HFFc6 (cell line): ENCODE measurements around the gene MTHFSD. TPM values are rescaled to one million over a fixed set of nuclear protein-coding genes. Genes with fewer than 3 reads are reported as not detected.

Experiments used
- DNase-seq: peaks from one replicate; pipeline ENCODE4 v3.0.0-alpha.2; 2018
- H3K27ac Mint-ChIP-seq: 2 replicates; pipeline ENCODE4 v1.8.0; 2020; ENCODE audit warnings: mild to moderate bottlenecking, mixed read lengths
- H3K27me3 Mint-ChIP-seq: 2 replicates; pipeline ENCODE4 v1.8.0; 2021; ENCODE audit warnings: mild to moderate bottlenecking, moderate library complexity, mixed read lengths; ENCODE audit not compliant: insufficient read depth
- H3K36me3 Mint-ChIP-seq: 2 replicates; pipeline ENCODE4 v1.8.0; 2021; ENCODE audit warnings: low read depth, mixed read lengths
- H3K4me1 Mint-ChIP-seq: 2 replicates; pipeline ENCODE4 v1.8.0; 2020; ENCODE audit warnings: low read depth, mixed read lengths
- H3K4me3 Mint-ChIP-seq: 2 replicates; pipeline ENCODE4 v1.8.0; 2020; ENCODE audit warnings: mild to moderate bottlenecking, moderate library complexity, mixed read lengths
- H3K9me3 Mint-ChIP-seq: 2 replicates; pipeline ENCODE4 v1.8.0; 2020; ENCODE audit warnings: mild to moderate bottlenecking, mixed read lengths
- CTCF ChIP-seq: fragments of 200-600 bp; sonication (generic); IDR thresholded peaks from 2 replicates; pipeline ENCODE4 v1.5.0; 2021; ENCODE audit warnings: antibody characterized with exemption, mild to moderate bottlenecking
- total RNA-seq, 6 experiments: library from RNA; stranded (reverse); fragmentation: NEBNext Ultra II Directional; extraction: Animal tissue kit (Norgen Biotek cat#: 25700); gene quantifications; 2 replicates in 1 of 6; 3 replicates in 5 of 6; pipeline ENCODE4 v1.2.3, GENCODE V29; 2021

MTHFSD gene
- total RNA-seq, 6 experiments from 2014 or later: 16.8 to 18.6 (median 17.0) TPM

GRCh38 chr16:86495756-86496261 lies 59.2 kb downstream of the MTHFSD start:
- DNase-seq: no peak

GRCh38 chr16:86495357-86495701 lies 59.7 kb downstream of the MTHFSD start:
- no peak for TF ChIP-seq CTCF
- no peak for DNase-seq
- H3K4me3 Mint-ChIP-seq: no peak overlapping the region
- H3K27ac Mint-ChIP-seq: no peak overlapping the region
- H3K27me3 Mint-ChIP-seq: peaks cover 71% of the 10 kb centered on the region
- no peaks in the 10 kb centered on the region for H3K36me3 Mint-ChIP-seq
- H3K9me3 Mint-ChIP-seq: no peaks in the 10 kb centered on the region
- peaks cover 18% of the 10 kb centered on the region for H3K4me1 Mint-ChIP-seq

More at GRCh38 chr16:86495756-86496261, 59.2 kb downstream of the MTHFSD start:
- peaks cover 70% of the 10 kb centered on the region for H3K27me3 Mint-ChIP-seq
- H3K4me1 Mint-ChIP-seq: peaks cover 15% of the 10 kb centered on the region
- no peak overlapping the region for H3K27ac Mint-ChIP-seq
- TF ChIP-seq CTCF: no peak
- no peaks in the 10 kb centered on the region for H3K36me3 Mint-ChIP-seq
- H3K4me3 Mint-ChIP-seq: no peak overlapping the region
- no peaks in the 10 kb centered on the region for H3K9me3 Mint-ChIP-seq

- peaks cover 74% of the 10 kb centered on the region for H3K27me3 Mint-ChIP-seq
- no peaks in the 10 kb centered on the region for H3K36me3 Mint-ChIP-seq
- no peak overlapping the region for H3K4me3 Mint-ChIP-seq
- peaks cover 18% of the 10 kb centered on the region for H3K4me1 Mint-ChIP-seq
- no peak overlapping the region for H3K27ac Mint-ChIP-seq
- TF ChIP-seq CTCF: no peak
- no peak for DNase-seq
- H3K9me3 Mint-ChIP-seq: peaks cover under 1% of the 10 kb centered on the region; the same call in 1 of the 2 replicates
Measured at GRCh38 chr16:86494565-86495356, 60.3 kb downstream of the MTHFSD start.

GRCh38 chr16:86494039-86494564 lies 60.9 kb downstream of the MTHFSD start:
- Mint-ChIP-seq H3K27ac (no peak overlapping the region), H3K27me3 (peaks cover 72% of the 10 kb centered on the region), H3K4me1 (peaks cover 15% of the 10 kb centered on the region), H3K9me3 (peaks cover 5% of the 10 kb centered on the region), H3K36me3 (0 out of 2 replicates have a peak, but pooled peaks cover 5% of the 10 kb centered on the region), H3K4me3 (no peak overlapping the region)
- TF ChIP-seq CTCF: no peak
- DNase-seq: no peak

GRCh38 chr16:86492961-86493629 lies 61.9 kb downstream of the MTHFSD start:
- no peak for TF ChIP-seq CTCF
- peaks cover 11% of the 10 kb centered on the region for H3K4me1 Mint-ChIP-seq
- no peak for DNase-seq
- 0 out of 2 replicates have a peak, but pooled peaks cover 6% of the 10 kb centered on the region for H3K36me3 Mint-ChIP-seq
- H3K4me3 Mint-ChIP-seq: no peak overlapping the region
- no peak overlapping the region for H3K27ac Mint-ChIP-seq
- H3K27me3 Mint-ChIP-seq: peaks cover 75% of the 10 kb centered on the region
- H3K9me3 Mint-ChIP-seq: peaks cover 5% of the 10 kb centered on the region
